SK-N-SH (cell line): ENCODE measurements around the gene CDH18. TPM values are rescaled to one million over a fixed set of nuclear protein-coding genes. Genes with fewer than 3 reads are reported as not detected.

ENCODE experiments used
- CTCF ChIA-PET: fragments of 300-600, 350-600 bp; formaldehyde crosslinking; extraction: SDS; loops from one replicate; lab custom pipeline; 2021; lab: Yijun Ruan, JAX
- POLR2A ChIA-PET: fragments of 350-600 bp; sonication (Branson Sonifier 250); formaldehyde crosslinking; extraction: SDS; loops from one replicate; lab custom pipeline; 2020; ENCODE audit warnings: antibody characterized with exemption, inconsistent platforms; lab: Yijun Ruan, JAX
- DNase-seq: peaks from one replicate; pipeline ENCODE4 v3.0.0; 2012
- H2AFZ ChIP-seq: fragments of 200-600 bp; sonication (generic); 2 replicates; pipeline ENCODE4 v1.8.1; 2016; ENCODE audit warnings: antibody characterized with exemption, mild to moderate bottlenecking, low read depth
- H3F3A ChIP-seq: fragments of 200-600 bp; sonication (generic); replicated peaks from 2 replicates; pipeline ENCODE3; 2016; ENCODE audit warnings: antibody characterized with exemption, mild to moderate bottlenecking; ENCODE audit not compliant: insufficient read depth
- H3K27ac ChIP-seq, 2 experiments: fragments of 200-500 bp in 1 of 2; fragments of 200-600 bp in 1 of 2; sonication (Bioruptor generic) in 1 of 2; sonication (generic), shearing (Covaris generic) in 1 of 2; 2 replicates each; pipeline versions ENCODE4 v1.5.1 to v1.6.1; 2014 to 2016; ENCODE audit warnings: low read depth in 2 of 2, inconsistent platforms in 1 of 2, low read length in 1 of 2, mild to moderate bottlenecking in 1 of 2, mixed read lengths in 1 of 2
- H3K27me3 ChIP-seq: fragments of 200-600 bp; sonication (generic), shearing (Covaris generic); 2 replicates; pipeline ENCODE4 v1.6.1; 2016; ENCODE audit warnings: mixed run types; ENCODE audit not compliant: insufficient read depth
- H3K36me3 ChIP-seq, 2 experiments: fragments of 200-500 bp in 1 of 2; fragments of 200-600 bp in 1 of 2; sonication (Bioruptor generic) in 1 of 2; sonication (generic) in 1 of 2; replicated peaks in 1 of 2; 2 replicates each; pipeline versions ENCODE3 to v1.5.1; 2014 to 2016; ENCODE audit warnings: low read length in 1 of 2, mild to moderate bottlenecking in 1 of 2; ENCODE audit not compliant: insufficient read depth in 2 of 2, control insufficient read depth in 1 of 2
- H3K4me1 ChIP-seq, 2 experiments: fragments of 200-500 bp in 1 of 2; fragments of 200-600 bp in 1 of 2; sonication (Bioruptor generic) in 1 of 2; sonication (generic), shearing (Covaris generic) in 1 of 2; 2 replicates each; pipeline versions ENCODE4 v1.5.1 to v1.6.1; 2014 to 2016; ENCODE audit warnings: low read depth in 1 of 2, low read length in 1 of 2, mixed run types in 1 of 2; ENCODE audit not compliant: insufficient read depth in 2 of 2, control insufficient read depth in 1 of 2
- H3K4me2 ChIP-seq: fragments of 200-600 bp; sonication (generic), shearing (Covaris generic); 2 replicates; pipeline ENCODE4 v1.6.1; 2017; ENCODE audit warnings: mixed run types
- H3K4me3 ChIP-seq, 2 experiments: fragments of 200-500 bp in 1 of 2; fragments of 200-600 bp in 1 of 2; sonication (Bioruptor generic) in 1 of 2; sonication (generic), shearing (Covaris generic) in 1 of 2; 2 replicates each; pipeline versions ENCODE4 v1.5.1 to v1.8.1; 2014 to 2016; ENCODE audit warnings: low read depth in 2 of 2, inconsistent platforms in 1 of 2, low read length in 1 of 2, mild to moderate bottlenecking in 1 of 2, mixed read lengths in 1 of 2, moderate library complexity in 1 of 2
- H3K79me2 ChIP-seq: fragments of 200-600 bp; sonication (generic); 2 replicates; pipeline ENCODE4 v1.8.1; 2017; ENCODE audit warnings: mild to moderate bottlenecking; ENCODE audit not compliant: insufficient read depth
- H3K9ac ChIP-seq: fragments of 200-600 bp; sonication (generic); 2 replicates; pipeline ENCODE4 v1.6.1; 2017; ENCODE audit warnings: mixed run types
- H3K9me2 ChIP-seq: fragments of 200-600 bp; sonication (generic); 2 replicates; pipeline ENCODE4 v1.6.1; 2017; ENCODE audit warnings: mixed run types
- H3K9me3 ChIP-seq: fragments of 200-600 bp; sonication (generic); 2 replicates; pipeline ENCODE4 v1.6.1; 2017; ENCODE audit warnings: mixed run types, mild to moderate bottlenecking, moderate library complexity
- H4K20me1 ChIP-seq: fragments of 200-600 bp; sonication (generic); 2 replicates; pipeline ENCODE4 v1.6.1; 2017; ENCODE audit warnings: mild to moderate bottlenecking, mixed run types; ENCODE audit not compliant: insufficient read depth
- ELF1 ChIP-seq: IDR thresholded peaks from 2 replicates; pipeline ENCODE4 v1.4.0; 2012
- FOSL2 ChIP-seq: IDR thresholded peaks from 2 replicates; pipeline ENCODE4 v1.4.0; 2012; ENCODE audit warnings: low read depth, mild to moderate bottlenecking, moderate library complexity, borderline replicate concordance
- FOXM1 ChIP-seq: IDR thresholded peaks from 2 replicates; pipeline ENCODE4 v1.4.0; 2012; ENCODE audit warnings: low read depth, mild to moderate bottlenecking
- JUND ChIP-seq: IDR thresholded peaks from 2 replicates; pipeline ENCODE4 v1.4.0; 2012
- MXI1 ChIP-seq: IDR thresholded peaks from 2 replicates; pipeline ENCODE4 v1.6.1; 2012; ENCODE audit warnings: mild to moderate bottlenecking, low read depth, low read length, improper control_type of control experiment
- PBX3 ChIP-seq: IDR thresholded peaks from 2 replicates; pipeline ENCODE4; 2012
- RAD21 ChIP-seq: IDR thresholded peaks from 2 replicates; pipeline ENCODE4 v1.6.1; 2012; ENCODE audit warnings: mild to moderate bottlenecking, low read length
- RXRA ChIP-seq: IDR thresholded peaks from 2 replicates; pipeline ENCODE4 v1.4.0; 2012; ENCODE audit warnings: low read depth, mild to moderate bottlenecking, borderline replicate concordance
- SMC3 ChIP-seq: IDR thresholded peaks from 2 replicates; pipeline ENCODE4 v1.6.1; 2012; ENCODE audit warnings: low read depth, low read length, improper control_type of control experiment
- TAF1 ChIP-seq: IDR thresholded peaks from 2 replicates; pipeline ENCODE4 v1.6.1; 2012; ENCODE audit warnings: low read depth, mild to moderate bottlenecking, low read length, moderate library complexity, borderline replicate concordance
- TCF12 ChIP-seq: IDR thresholded peaks from 2 replicates; pipeline ENCODE4 v1.4.0; 2012
- USF1 ChIP-seq: IDR thresholded peaks from 2 replicates; pipeline ENCODE4 v1.4.0; 2012; ENCODE audit warnings: low read depth, borderline replicate concordance
- YY1 ChIP-seq: IDR thresholded peaks from 2 replicates; pipeline ENCODE4 v1.4.0; 2012; ENCODE audit warnings: low read depth, mild to moderate bottlenecking
- WGBS: methylation state at CpG from one replicate; pipeline ENCODE4 v1.1.6; 2017; ENCODE audit warnings: low lambda C conversion rate; 5-methylcytosine and 5-hydroxymethylcytosine counted together
- polyA plus RNA-seq, 3 experiments: library from polyadenylated mRNA; depleted of rRNA; stranded (reverse); fragments of >200 nt; gene quantifications; 2 replicates each; pipeline ENCODE4 v1.2.3, GENCODE V29; 2012

Gene CDH18
- polyA plus RNA-seq, 1 of the 3 experiments (the other 2 are of a cell fraction): 6.0 TPM

GRCh38 chr5:20017021-20017420 lies 29.0 kb upstream of the CDH18 start:
- no peaks in the 10 kb centered on the region for H3K79me2 ChIP-seq
- TF ChIP-seq FOXM1: no peak
- TF ChIP-seq YY1: no peak
- TF ChIP-seq FOSL2: no peak
- TF ChIP-seq RAD21: no peak
- no peak for TF ChIP-seq ELF1
- TF ChIP-seq JUND: no peak
- TF ChIP-seq, all 33 proteins: peak for 0
- Histone ChIP-seq H2AFZ (no peak overlapping the region), H3K27me3 (no peaks in the 10 kb centered on the region), H3K9ac (no peak overlapping the region), H3K27ac (no peak overlapping the region), H4K20me1 (no peaks in the 10 kb centered on the region), H3K4me3 (no peak overlapping the region), H3K4me2 (no peak overlapping the region), H3K9me3 (0 out of 2 replicates have a peak, but pooled peaks cover 3% of the 10 kb centered on the region), H3K9me2 (no peaks in the 10 kb centered on the region), H3F3A (no peaks in the 10 kb centered on the region), H3K4me1 (no peaks in the 10 kb centered on the region), H3K36me3 (peaks cover 0 to 5% of the 10 kb centered on the region in 2 experiments)
- ChIA-PET CTCF (no interaction called here), POLR2A (no interaction called here)
- no peak for DNase-seq
- 54% methylated on average over 1 of the region's 1 CpG for WGBS

- Histone ChIP-seq H3K4me2 (no peak overlapping the region), H3K36me3 (no peaks in the 10 kb centered on the region), H4K20me1 (no peaks in the 10 kb centered on the region), H3K9me2 (no peaks in the 10 kb centered on the region), H3K4me3 (no peak overlapping the region), H2AFZ (no peak overlapping the region), H3K4me1 (no peaks in the 10 kb centered on the region), H3K79me2 (no peaks in the 10 kb centered on the region), H3K27ac (peak overlapping the region in 1 of 2 experiments; percentile 49; a peak in 1 of 4 replicates), H3K9ac (no peak overlapping the region), H3K27me3 (no peaks in the 10 kb centered on the region), H3K9me3 (no peaks in the 10 kb centered on the region), H3F3A (no peaks in the 10 kb centered on the region)
- CTCF ChIA-PET: no interaction called here
- DNase-seq: no peak
- POLR2A ChIA-PET: no interaction called here
- TF ChIP-seq MXI1 (no peak), PBX3 (peak; percentile 24; the same call in 1 of the 2 replicates), TAF1 (no peak), SMC3 (no peak), JUND (peak; percentile 34), TCF12 (peak; percentile 43; the same call in 1 of the 2 replicates), USF1 (no peak), RXRA (no peak), RAD21 (no peak)
Observed at GRCh38 chr5:20000416-20000815, 12.4 kb upstream of the CDH18 start.
